ENCODE measurements around the gene POLRMT.
A peak's percentile ranks its signal among the peaks of the same experiment; 100 is the strongest.

Gene POLRMT

DNA sequence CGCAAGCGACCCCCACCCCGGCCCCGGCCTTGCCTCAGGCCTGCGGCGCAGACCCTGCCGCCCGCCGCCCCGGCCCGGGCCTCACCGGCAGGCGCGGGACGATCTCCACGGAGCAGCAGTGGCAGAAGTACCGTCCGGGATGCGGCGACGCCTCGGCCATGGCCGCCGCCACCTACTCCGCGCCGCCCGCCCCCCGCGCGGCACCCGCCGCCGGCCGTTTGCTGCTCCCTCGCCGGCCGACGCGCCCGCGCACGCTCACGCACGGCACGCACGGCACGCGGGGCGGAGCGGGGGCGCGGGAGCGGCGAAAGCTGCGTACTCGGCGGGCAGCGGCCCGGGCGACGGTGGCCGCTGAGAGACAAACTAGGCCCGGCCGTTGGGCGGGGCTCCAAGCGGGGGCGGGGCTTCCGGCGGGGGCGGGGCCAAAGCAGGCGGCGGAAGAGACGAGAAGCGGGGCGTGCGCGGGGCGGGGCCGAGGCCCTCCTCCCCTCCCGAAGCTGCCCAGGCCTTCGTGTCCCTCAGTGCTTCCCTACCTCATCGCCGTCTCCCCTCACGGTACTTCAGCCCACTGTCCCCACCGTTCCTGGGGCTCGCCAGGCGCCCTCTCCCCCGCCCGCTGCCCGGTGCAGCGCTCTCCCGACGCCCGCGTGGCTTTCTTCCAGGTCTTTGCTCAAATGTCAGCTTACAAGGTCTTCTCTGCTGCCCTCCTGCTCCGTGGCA is 29.8 kb upstream of the POLRMT start, which contains the start of gene RNF126:
TSS of gene RNF126 (minus strand) at position 253 of the 720 bp plus-strand sequence. CDS start at position 160, 93 bp downstream.
- DNase-seq = peak; percentile 94

DNA sequence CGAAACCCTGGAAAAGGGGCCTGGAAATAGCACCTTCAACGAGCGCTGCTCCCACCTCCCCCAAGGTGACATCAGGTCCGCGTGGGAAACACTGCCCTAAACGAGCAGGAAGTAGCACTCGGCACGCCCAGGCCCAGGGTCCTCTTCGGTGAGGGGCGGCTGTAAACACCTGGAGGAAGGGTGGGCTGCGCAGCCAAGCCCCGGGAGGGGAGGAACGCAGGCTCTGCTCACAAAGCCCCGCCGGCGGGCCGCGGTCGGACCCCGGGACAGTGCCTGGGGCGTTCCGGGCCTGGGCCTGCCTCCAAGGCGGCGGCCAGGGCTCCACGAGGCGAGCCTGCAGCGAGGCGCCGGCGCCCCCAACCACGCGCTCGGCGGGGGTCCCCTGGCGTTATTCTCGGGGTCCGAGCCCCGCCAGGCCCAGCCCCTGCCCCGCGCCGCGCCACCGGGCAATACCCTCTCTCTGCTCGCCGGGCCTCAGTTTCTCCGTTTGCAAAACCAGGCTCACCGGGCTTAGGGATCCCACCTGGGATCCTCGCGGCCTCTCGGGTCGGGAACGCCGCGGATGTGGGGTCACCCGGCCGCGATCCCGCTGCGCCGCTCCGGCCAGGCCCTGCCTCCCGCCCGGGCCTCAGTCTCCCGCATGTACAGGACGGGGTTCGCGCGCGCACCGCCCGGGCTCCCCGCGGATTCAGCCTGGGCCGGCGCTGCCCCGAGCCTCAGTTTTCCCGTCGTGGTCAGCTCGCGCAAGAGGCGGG is 29.0 kb upstream of the POLRMT start:
- DNase-seq = peak; percentile 53

DNA sequence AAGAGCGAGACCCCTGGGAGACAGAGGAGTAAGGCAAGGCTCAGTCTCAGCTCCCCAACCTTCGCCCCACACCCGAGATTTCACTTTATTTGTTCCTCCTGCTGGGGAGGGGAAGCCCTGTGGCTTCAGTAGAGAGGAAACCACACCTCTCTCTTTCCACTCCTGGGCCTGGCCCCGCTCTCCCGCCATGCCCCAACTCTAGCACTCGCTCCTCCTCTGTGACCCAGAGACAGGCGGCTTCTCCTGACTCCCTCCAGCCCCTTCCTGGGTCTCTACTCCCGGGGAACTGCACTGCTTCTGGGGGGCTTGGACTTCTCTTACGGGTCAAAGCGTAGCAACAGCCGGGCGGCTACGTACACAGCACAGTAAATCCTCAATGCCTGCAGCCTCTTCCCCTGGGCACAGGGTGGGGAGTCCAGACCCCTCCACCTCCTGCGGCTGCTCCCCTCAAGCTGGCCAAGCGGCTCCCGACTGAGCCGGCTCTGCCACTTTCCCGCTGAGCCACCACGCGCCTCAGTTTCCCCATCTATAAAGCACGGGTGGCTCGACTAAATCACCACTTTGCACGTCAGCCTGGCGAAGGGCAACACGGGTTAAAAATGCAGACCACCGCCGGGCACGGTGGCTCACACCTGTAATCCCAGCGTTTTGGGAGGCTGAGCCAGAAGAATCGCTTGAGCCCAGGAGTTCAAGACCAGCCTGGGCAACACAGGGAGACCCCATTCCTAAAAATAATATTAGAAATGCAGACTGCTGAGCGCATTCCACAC is 28.3 kb upstream of the POLRMT start:
- no peak for DNase-seq

DNA sequence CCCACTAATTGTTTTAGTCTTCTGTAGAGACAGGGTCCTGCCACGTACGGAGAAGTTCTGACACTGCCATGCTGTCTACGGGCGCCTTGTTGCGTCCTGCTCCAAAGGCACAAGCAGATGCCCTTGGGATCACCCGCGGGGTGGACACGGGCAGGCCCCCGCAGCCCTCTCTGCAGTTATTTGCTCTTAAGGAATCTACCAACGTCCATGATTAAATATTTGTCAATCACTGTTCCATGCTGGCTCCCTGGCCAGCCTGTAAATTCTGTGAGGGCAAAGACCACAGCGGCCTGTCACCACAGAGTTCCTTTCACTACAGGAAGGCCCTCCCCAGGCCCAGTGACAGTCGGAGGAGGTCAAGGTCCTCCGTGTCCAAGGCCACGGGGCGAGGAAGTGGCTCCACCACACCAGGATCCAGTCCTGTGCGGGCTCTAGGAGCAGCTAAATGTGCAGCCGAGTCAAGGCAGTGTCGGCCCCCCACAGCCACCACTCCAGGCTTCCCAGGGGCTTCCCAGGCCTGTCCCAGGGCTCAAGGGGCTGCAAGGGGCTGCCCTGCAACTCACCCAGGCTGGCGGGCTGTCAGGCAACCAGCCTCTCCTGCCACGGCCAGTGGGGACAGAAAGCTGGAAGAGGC is 27.6 kb upstream of the POLRMT start:
- DNase-seq = no peak

DNA sequence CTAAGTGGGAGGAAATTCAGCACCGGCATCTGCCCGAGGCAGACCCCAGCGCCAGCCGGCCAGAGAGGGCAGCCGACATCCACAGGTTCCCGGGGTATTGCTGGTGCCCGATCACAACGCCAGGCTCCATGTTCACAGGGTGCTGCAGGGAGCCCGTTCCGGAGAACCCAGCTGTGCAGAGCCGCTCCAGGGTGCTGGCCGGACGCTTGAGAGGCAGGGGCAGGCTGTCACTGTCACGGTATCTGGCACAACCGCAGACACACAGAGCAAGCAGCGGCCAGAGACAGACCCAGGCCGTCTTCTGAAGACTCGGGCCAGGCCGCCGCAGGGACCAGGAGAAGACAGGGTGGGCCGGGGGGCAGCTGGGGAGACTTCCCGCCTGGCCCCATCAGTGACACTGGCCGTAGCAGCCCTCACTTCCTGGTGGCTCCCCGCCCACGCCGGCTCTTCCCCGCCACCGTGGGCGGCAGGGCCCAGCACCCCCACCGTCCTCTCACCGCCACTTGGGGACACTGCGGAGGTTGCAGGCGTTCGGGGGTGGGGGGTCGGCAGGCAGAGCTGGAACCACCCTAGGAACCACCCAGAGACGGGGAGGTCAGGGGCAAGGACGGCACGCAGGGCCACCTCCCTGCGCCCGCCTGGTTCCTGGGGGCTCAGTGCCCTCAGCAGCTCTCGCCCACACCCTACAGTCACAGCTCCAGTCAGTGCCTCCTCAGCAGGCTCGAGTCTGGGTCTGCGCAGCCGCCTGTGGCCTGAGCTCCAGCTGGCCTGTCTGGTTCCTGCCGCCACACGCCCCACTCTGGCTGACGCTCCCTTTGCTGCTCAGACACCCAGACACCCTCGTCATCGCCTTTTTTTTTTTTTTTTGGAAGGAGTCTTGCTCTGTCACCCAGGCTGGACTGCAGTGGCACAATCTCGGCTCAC is 25.8 kb upstream of the POLRMT start:
- DNase-seq = no peak

DNA sequence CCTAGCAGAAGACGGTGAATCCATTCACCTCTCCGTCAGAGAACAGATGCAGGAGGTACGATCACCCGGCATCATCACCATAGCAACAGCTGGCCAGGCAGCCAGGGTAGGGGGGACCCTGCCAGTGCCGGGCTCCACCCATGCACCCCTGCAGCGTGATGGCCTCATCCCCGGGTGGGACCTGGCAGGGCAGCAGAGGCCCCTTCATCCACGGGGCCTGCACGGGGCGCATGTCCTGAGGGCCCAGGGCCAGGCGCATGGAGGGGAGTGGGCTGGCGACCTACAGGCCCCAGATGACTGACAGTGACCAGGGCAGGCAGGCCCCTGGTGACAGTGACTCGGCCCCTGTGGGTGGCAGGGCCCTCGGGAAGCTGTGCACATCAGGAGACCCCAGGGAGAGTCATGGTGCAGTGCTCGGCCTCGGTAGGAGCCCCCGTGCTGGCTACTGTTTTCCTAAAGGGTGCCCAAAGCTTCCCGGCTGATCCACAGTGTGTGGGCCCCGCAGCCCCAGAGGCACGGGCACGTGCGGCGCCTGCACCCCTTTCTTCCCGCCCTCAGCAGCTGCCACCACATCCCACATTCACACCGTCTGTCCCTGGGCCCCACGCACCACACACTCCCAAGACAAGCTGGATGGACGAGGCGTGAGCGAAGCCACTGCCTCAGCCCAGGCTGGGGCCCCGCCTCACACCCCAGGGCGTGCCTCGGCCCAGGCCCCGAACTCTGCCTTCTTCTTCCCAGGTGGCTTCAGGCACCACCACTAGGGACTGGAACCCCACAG is 24.9 kb upstream of the POLRMT start:
- no peak for DNase-seq

DNA sequence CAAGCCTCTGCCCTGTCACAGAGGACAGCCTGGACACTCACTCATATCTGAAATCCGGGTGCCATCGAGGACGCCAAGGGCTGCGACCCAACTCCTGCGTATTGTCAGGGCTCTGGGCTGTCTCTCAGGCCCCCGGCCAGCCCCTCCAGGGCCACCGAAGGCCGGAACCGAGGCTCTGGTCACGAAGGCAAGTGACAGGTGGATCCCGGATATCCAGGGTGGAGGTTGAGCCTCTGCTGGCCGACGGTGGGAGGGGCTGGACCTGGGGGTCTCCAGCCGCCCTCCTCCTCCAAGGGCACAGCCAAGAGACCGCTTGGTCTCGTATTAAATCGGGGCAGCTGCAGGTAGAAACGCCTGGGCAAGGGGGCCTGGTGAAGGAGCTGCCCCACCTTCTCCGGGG is 24.3 kb upstream of the POLRMT start:
- no peak for DNase-seq

DNA sequence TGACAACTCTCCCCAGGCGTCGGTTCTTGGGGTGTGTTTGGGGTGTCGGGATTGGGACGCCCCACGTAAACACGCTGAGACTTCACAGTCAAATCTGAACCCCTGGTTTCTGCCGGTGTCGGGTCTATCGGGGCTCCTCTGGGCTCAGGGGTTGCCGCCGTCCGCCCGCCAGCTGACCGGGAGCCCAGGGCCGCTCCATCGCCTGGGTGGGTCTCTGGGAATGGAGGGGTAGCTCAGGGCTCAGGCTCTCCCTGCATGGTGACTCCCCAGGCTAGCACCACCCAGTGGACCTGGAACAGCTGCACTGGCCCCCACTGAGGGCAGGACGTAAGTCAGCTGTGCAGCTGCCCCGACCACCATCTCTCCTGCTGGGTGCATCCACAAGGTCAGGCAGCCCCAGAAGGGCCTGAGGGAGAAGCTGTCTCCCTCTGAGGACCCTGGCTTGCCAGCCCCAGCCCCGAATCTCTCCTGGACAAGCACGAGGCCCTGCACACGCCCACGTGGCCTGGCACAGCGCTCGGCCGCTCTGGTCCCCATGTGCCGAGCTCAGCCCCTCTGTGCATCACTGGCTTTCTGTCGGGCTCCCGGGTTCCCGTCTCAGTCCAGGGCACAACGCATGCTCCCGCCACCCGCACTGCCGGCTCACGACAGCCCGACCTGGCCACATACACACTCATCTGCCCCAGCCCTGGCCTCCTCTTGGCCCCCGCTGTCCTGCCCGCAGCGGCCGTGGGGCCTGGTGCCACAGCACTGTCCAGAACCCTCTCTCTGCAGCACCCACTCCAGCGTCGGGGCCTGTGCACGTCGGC is 23.6 kb upstream of the POLRMT start:
- no peak for DNase-seq

DNA sequence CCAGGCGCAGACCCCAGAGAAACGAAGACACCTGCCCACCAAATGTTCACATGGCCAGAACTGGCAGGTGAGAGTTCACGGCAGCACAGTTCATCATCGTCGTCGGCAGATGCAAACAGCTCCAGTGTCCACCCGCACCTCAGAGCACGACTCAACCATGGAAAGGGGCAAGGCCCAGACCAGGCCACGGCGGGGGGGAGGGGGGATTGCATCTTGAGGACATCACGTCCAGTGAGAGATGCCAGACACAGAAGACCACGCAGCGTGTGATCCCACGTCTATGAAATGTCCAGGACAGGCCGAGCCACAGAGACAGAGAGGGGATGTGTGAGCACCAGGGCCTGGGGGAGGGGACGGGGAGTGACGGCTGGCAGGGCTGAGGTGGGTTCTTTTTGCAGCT is 22.4 kb upstream of the POLRMT start:
- no peak for DNase-seq

DNA sequence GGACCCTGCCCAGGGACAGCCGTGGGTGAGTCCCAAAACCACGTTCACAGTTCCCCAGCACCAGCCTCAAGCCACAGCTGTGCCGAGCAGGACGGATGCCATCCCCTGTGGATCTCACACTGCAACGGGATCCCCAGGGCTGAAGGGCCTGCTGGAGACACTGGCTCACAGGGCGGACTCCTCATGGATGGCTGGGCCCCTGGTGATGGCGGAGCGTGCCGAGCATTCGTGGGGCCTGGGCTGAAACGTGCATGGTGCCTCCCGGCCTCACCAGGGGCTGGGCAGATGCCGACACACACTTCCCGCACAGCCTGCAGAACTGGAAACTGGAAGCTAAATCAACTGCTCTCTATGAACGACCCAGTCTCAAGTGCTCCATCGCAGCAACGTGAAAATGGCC is 20.1 kb upstream of the POLRMT start:
- no peak for DNase-seq

DNA sequence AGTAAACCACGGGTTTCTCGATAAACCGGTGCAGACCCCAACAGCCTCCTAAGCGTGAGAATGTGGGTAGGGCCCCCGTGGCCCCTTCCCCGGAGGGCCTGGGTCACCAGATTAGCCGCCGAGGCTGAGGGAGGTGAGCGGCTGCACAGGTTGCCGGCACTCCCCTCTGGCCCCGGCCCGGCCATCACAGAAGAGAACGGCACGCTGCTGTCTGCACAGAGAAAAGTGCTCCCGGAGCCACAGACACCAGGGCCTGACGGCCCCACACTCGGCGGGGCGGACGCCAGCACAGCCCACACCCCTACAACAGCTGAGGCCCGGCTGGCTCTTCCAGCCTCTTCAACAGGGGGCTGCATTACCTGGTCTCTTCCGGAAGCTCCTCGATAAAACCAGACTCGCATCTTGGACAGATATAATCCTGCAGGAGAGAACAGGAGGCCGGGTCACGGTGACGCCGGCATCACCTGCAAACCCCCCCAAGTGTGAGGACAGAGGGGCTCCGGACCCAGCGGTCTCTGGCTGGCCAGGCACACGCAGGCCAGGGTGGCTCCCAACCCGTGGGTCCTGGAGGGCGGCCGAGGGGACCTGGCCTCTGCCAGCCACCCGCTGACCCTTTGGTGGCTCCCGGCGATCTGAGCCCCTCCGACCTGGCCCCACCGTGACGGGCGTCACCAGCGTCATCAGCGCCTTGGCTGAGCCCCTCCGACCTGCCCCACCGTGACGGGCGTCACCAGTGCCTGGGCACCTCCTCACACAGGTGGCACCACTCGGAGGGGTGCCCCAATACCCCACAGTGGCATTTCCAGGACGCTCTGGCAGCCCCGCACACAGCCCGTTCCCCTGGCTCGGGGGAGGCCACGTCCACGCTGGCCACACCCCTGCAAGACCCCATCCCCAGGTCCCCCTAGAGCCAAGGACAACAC is 19.4 kb upstream of the POLRMT start:
- DNase-seq = no peak

DNA sequence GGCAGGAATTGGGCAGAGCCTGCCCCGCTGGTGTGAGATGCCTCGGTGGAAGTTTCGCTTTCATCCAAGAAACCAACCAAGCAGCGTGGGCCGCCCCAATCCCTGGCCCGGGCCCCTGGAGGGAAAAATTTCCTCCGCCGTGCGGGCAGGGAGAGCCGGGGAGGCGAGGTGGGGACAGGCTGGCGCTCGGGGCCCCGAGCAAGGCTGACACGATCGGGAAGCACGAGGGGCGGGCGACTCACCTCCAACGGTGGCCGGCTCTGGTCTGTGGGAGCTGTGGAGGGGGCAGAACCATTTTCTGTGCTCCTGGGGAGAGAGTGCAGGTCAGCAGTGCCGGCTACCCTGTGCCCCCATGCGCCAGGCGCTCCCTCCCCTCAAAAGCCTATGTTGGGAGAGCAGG is 18.7 kb upstream of the POLRMT start:
- no peak for DNase-seq

DNA sequence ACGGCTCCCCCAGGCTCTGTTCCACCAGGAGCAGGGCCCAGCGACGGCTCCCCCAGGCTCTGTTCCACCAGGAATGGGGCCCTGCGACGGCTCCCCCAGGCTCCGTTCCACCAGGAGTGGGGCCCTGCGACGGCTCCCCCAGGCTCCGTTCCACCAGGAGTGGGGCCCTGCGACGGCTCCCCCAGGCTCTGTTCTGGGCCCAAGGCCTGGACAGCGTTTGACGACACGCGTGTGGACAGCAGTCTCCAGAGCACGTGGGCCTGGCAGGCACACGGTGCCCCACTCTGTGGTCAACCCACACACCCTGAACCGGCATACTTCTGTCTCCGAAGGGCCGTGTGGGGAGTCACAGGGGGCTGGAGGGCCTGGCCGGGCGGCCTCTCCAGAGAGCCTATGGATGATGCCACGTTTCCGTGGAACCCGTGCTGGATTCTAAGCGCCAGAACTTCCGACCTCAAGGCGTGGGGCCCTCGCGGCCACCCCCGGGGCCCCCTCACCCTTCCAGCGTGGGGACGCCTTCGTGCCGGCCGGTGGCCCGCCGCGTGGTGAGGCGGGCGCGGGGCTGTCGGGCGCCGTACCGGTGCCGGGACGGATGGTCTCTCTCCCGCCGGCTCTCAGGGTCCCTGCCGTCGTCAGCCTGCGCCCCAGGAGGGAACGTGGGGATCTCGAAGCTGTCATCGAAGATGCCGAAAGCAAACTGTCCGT is 17.9 kb upstream of the POLRMT start:
- no peak for DNase-seq

DNA sequence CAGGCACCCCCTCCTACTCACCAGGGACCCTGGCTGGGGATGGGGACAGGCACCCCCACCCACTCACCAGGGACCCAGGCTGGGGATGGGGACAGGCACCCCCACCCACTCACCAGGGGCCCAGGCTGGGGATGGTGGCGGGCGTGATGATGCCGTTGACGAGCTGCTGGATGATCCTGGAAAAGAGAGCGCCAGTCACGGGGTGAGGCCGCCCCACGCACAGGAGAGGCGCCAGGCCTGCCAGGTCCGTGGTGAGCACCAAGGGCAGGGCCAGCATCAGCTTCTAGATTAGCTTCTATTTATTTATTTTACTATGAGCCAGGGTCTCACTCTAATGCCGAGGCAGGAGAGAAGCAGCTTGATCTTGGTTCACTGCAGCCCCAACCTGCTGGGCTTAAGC is 16.8 kb upstream of the POLRMT start:
- DNase-seq = no peak

DNA sequence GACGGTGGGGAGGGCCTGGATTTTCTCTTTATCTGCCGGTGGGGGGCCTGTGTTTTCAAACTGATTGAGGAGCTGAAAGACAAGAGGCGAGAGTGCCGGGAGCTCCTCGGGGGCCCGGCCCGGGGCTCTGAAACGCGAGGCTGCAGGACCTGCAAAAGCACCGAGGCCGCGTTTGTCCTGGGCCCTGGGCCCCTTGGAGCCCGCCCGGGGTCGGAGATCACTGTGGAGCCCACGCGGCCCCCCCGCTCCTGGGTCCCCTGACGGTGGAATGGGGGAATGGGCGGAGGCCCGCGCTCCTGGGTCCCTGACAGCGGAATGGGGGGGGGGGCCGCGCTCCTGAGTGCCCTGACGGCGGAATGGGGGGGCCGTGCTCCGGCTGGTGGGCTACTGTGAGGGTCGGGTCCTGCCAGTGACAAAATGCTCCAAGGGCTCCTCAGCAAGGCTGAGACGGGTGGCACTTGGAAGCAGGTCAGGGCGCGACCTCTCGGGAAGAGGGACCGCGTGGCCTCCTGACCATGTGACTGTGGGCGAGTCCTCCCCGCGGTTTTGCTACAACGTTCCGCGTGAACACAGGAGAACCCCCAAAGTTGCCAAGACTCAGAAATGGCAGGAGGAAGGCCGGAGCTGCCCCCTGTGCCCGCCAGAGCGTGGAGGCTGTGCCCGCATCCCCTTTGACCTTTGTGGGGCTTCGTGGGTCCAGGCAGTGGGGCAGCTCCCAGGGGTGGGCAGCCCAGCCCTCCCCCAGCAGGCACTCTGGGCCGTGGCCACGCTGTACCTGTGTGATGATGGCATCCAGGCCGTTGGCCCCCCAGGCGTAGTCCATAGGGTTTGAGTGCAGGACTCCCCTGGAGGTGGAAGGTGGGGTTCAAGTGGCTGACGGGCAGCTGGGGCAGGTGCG is 15.8 kb upstream of the POLRMT start:
- no peak for DNase-seq

DNA sequence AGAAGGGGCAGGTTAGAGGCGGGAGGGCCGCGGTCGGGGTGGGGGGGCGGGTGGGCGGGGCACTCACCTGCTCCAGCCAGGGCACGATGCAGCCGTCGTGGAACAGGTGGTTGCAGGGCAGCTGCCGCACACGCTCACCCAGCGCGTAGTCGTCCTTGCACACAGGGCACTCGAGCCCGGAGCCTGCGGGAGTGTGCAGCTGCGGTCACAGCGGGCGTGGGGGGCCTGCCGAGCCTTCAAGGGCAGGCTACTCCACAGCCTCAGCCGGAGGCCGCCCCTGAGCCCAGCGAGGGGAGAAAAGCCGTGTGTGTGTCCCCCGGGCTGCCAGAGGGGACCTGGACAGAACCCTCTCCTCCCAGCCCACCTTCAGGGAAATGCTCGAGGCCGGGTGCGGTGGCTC is 15.0 kb upstream of the POLRMT start:
- DNase-seq = no peak

DNA sequence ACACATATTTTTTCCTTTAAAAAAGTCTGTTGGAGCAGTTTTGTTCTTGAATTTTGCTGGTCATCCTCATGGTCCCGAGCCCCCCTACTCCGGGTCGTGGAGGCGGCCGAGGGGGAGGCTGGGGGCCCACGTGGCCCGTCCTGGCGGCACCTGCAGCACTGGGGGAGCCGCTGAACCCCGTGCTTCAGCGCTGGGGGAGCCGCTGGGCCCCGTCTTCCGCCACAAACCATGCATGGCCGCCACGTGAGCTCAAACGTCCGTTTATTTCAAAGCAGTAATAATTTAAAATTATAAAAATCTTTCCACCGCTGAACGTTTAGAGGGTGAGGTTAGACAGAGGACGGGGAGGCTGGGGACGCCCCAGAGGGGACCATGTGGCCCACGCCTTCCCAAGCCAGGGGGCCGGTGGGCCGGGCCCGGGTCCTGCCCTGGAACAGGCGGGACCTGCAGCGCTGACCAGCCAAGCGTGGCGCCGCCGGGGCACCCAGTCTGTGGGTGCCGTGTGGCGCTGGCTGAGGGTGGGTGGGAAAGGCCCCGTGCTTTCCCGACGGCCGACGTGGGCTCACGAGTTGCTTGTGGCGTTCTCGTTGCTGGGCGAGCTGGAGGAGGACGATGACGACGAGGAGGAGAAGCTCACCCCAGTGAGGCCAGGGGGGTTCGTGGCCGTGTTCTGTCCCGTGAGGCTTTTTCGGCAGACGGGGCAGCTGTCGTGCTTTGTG is 14.4 kb upstream of the POLRMT start:
- no peak for DNase-seq

Measured in fibroblast of skin of right biceps (primary cell).